Measurements from ENCODE around the gene NDST4. TPM values are rescaled to one million over a fixed set of nuclear protein-coding genes. Genes with fewer than 3 reads are reported as not detected.

Gene NDST4
- total RNA-seq = 1 to 10 TPM in 1 of 4 donors, under 1 TPM in 3; 0.20 to 2.2 (median 0.55) TPM

DNA sequence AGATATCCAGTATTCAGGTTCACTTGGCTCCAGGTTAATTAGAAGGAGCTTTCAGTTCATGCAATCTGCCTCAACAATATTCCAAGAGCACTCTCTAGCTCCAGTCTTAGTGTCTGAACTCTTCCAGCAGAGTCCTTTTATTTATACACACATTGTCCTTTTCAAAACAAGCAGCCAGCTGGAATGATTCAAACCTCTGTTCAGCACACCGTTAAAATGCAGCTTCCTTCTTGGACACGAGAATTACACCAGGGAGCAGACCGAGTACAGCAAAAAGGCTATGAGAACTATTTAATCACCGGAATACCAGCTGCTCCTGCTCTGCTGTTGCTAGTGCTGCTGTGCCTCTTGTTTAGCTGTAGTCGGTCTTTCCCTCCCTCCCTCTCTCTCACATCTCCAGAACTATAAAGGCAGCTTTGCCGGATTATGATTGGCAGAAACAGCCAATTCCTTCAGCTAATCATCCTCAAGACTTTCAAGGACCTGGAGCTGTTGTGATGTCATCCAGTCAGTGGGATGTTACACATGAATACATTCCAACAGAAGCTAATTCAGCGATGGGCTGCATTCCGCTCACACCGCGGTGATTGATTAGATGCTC, at the start of gene NDST4:
Gene NDST4 (minus strand): TSS at position 115 of the 601 bp plus-strand sequence. CDS start 36,584 bp downstream, outside the sequence.
- no peaks in the 10 kb centered on the region for H3K27me3 ChIP-seq
- DNase-seq (ENCODE audit: low spot score in 2 of 2) = peak in 1 of 2 donors; percentile 6
- no peaks in the 10 kb centered on the region for H3K36me3 ChIP-seq
- 15 to 24% methylated on average over 10 of the region's 10 CpGs for WGBS, 2 donors
- peak within 1 kb of the TSS in 3 of 4 donors; percentile 8 to 36 (median 18) for H3K4me3 ChIP-seq
- TF ChIP-seq POLR2A (IDR thresholded peaks at IDR 0.05) = no peak
- no peak for TF ChIP-seq EP300 (IDR thresholded peaks at IDR 0.05)
- no peak for TF ChIP-seq CTCF (IDR thresholded peaks at IDR 0.05)
- H3K9me3 ChIP-seq = no peaks in the 10 kb centered on the region
- no peak within 1 kb of the TSS for H3K27ac ChIP-seq
- H3K4me1 ChIP-seq = peaks cover 0 to 18% (median 0%) of the 10 kb centered on the region in 4 donors

DNA sequence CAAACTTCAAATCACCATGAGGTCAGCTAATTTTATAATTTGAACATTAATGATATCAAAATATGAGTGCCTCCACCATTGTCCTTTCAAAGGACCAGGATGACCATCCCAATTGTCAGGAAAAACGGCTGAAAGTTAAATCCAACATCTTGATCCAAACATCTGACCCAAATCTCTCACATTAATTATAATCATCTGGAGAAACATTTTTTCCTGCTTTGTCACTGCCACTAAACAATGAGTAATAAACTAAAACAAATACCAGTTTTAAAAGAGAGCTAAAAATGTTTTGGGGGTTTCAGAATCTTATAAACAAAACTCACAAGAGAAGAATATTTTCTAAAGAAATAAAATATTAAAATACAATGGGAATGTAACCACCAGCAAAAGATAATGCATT, 45.7 kb upstream of the NDST4 start:
- Histone ChIP-seq H3K27me3 (no peaks in the 10 kb centered on the region), H3K4me3 (no peak overlapping the region), H3K27ac (no peak overlapping the region), H3K9me3 (no peaks in the 10 kb centered on the region), H3K36me3 (no peaks in the 10 kb centered on the region), H3K4me1 (no peaks in the 10 kb centered on the region)
- TF ChIP-seq CTCF (IDR thresholded peaks at IDR 0.05) (no peak), POLR2A (IDR thresholded peaks at IDR 0.05) (no peak), EP300 (IDR thresholded peaks at IDR 0.05) (no peak)
- WGBS, 2 donors = 18 to 29% methylated on average over 1 of the region's 1 CpG
- no peak for DNase-seq (ENCODE audit: low spot score in 2 of 2)

DNA sequence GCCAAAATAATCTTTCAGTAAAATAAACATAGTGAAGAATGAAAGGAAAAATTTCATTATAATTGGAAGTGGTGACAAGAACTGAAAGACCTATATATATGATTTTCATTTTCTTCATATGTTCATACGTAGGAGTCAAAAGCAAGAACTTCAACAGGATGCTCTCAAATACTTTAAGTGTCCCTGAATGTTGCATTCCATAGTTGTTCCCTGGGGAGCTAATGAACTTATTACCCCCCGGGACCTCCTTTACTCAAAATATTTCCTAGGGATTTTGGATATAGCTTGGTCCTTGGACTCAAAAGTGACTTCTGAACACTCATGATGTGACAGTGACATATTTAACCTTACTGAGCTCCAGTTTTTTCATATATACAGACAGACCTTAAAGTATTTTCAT, 44.9 kb upstream of the NDST4 start:
- Histone ChIP-seq H3K27me3 (no peaks in the 10 kb centered on the region), H3K36me3 (no peaks in the 10 kb centered on the region), H3K4me1 (no peaks in the 10 kb centered on the region), H3K9me3 (no peaks in the 10 kb centered on the region), H3K4me3 (no peak overlapping the region), H3K27ac (no peak overlapping the region)
- no peak for TF ChIP-seq POLR2A (IDR thresholded peaks at IDR 0.05)
- TF ChIP-seq EP300 (IDR thresholded peaks at IDR 0.05) = no peak
- TF ChIP-seq CTCF (IDR thresholded peaks at IDR 0.05) = no peak
- WGBS, 2 donors = 78 to 88% methylated on average over 2 of the region's 2 CpGs
- DNase-seq (ENCODE audit: low spot score in 2 of 2) = no peak

- H3K9me3 ChIP-seq = no peaks in the 10 kb centered on the region
- H3K4me3 ChIP-seq = no peak overlapping the region
- H3K4me1 ChIP-seq = no peaks in the 10 kb centered on the region
- TF ChIP-seq EP300 (IDR thresholded peaks at IDR 0.05) (no peak), CTCF (IDR thresholded peaks at IDR 0.05) (no peak), POLR2A (IDR thresholded peaks at IDR 0.05) (no peak)
- H3K27ac ChIP-seq = no peak overlapping the region
- no peaks in the 10 kb centered on the region for H3K36me3 ChIP-seq
- H3K27me3 ChIP-seq = no peaks in the 10 kb centered on the region
- no peak for DNase-seq (ENCODE audit: low spot score in 2 of 2)
These were observed 41.4 kb upstream of the NDST4 start for GRCh38 chr4:115154826-115155225.

GRCh38 chr4:115152965-115153364, 39.5 kb upstream of the NDST4 start:
- H3K27ac ChIP-seq = no peak overlapping the region
- H3K27me3 ChIP-seq = no peaks in the 10 kb centered on the region
- H3K36me3 ChIP-seq = no peaks in the 10 kb centered on the region
- H3K9me3 ChIP-seq = no peaks in the 10 kb centered on the region
- no peak for TF ChIP-seq CTCF (IDR thresholded peaks at IDR 0.05)
- no peak for TF ChIP-seq EP300 (IDR thresholded peaks at IDR 0.05)
- no peak for TF ChIP-seq POLR2A (IDR thresholded peaks at IDR 0.05)
- no peak overlapping the region for H3K4me3 ChIP-seq
- no peaks in the 10 kb centered on the region for H3K4me1 ChIP-seq
- no peak for DNase-seq (ENCODE audit: low spot score in 2 of 2)
